Measurements from ENCODE around the gene C1orf167. TPM values are rescaled to one million over a fixed set of nuclear protein-coding genes. Genes with fewer than 3 reads are reported as not detected.
A peak's percentile ranks its signal among the peaks of the same experiment; 100 is the strongest.

Gene C1orf167
- total RNA-seq, 1 donor from 2014 or later: not detected

DNA sequence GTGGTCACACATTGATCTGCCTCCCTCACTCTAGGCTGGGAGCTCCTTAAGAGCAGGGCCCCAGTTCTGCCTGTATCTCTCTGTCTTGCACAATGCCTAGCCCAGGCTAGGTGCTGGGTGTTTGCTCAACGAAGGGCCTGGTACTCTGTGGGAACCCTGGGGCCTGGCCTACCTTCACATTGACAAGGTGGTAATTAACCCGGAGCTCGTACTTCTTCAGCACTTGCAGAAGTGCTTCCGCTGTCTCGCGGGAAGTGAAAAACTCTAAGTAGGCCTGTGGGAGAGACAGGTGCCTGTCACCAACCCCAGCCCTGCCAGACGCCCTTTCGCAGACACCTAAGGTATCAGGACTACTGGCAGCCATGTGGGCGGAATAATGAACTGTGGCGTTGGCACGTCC lies 30.1 kb downstream of the C1orf167 start:
- no peak overlapping the region for H3K27ac Mint-ChIP-seq

DNA sequence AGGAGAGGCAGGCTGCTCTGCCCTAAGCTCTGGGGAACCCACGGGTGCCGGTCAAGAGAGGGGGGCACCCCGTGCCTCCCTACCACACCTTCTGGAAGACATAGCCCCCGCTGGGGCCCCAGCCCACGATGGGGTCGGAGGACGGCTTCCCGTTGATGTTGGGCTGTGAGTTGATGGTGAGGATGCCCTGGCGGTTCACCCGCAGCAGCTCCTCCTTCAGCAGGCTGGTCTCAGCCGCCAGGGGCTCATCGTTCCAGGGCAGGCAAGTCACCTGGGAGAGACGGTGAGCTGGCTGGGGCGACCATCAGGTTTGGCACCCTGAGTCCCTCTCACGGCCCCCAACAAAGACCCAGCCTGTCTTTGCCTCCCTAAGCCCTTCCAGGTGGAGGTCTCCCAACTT lies 31.8 kb downstream of the C1orf167 start:
- no peaks in the 10 kb centered on the region for H3K27me3 ChIP-seq
- DNase-seq (ENCODE audit: low spot score): no peak
- Mint-ChIP-seq H3K4me3 (no peak overlapping the region), H3K36me3 (peaks cover 14% of the 10 kb centered on the region), H3K9me3 (no peaks in the 10 kb centered on the region), H3K27me3 (ENCODE audit: insufficient read depth, low read depth) (peaks cover 2% of the 10 kb centered on the region), H3K27ac (no peak overlapping the region), H3K4me1 (no peaks in the 10 kb centered on the region)
- H3K4me2 ChIP-seq: no peak overlapping the region
- no peaks in the 10 kb centered on the region for H3K79me2 ChIP-seq (ENCODE audit: low read depth)
- H3K4me1 ChIP-seq: no peaks in the 10 kb centered on the region
- H2AFZ ChIP-seq (replicated peaks): no peak overlapping the region
- H3F3A ChIP-seq (ENCODE audit: low read depth): no peaks in the 10 kb centered on the region
- H4K20me1 ChIP-seq (ENCODE audit: low read depth): no peaks in the 10 kb centered on the region
- H3K9me3 ChIP-seq (ENCODE audit: low read depth): no peaks in the 10 kb centered on the region
- H3K4me3 ChIP-seq: no peak overlapping the region
- no peaks in the 10 kb centered on the region for H3K36me3 ChIP-seq
- H3K27ac ChIP-seq: no peak overlapping the region
- TF ChIP-seq, protein P1, sequence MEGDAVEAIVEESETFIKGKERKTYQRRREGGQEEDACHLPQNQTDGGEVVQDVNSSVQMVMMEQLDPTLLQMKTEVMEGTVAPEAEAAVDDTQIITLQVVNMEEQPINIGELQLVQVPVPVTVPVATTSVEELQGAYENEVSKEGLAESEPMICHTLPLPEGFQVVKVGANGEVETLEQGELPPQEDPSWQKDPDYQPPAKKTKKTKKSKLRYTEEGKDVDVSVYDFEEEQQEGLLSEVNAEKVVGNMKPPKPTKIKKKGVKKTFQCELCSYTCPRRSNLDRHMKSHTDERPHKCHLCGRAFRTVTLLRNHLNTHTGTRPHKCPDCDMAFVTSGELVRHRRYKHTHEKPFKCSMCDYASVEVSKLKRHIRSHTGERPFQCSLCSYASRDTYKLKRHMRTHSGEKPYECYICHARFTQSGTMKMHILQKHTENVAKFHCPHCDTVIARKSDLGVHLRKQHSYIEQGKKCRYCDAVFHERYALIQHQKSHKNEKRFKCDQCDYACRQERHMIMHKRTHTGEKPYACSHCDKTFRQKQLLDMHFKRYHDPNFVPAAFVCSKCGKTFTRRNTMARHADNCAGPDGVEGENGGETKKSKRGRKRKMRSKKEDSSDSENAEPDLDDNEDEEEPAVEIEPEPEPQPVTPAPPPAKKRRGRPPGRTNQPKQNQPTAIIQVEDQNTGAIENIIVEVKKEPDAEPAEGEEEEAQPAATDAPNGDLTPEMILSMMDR (IDR thresholded peaks at IDR 0.05): no peak
- TF ChIP-seq EZH2phosphoT487 (IDR thresholded peaks at IDR 0.05) (no peak), EZH2 (IDR thresholded peaks at IDR 0.05) (no peak)
- no peak overlapping the region for H3K9ac ChIP-seq

More for the DNA sequence above, 30.1 kb downstream of the C1orf167 start:
- Histone ChIP-seq H3K27ac (no peak overlapping the region), H3K4me1 (peaks cover 8% of the 10 kb centered on the region), H3K4me3 (no peak overlapping the region), H2AFZ (replicated peaks) (no peak overlapping the region), H3K27me3 (no peaks in the 10 kb centered on the region), H3K9me3 (ENCODE audit: low read depth) (no peaks in the 10 kb centered on the region), H3K9ac (no peak overlapping the region), H3K36me3 (no peaks in the 10 kb centered on the region), H3K4me2 (no peak overlapping the region), H3F3A (ENCODE audit: low read depth) (peaks cover 7% of the 10 kb centered on the region), H3K79me2 (ENCODE audit: low read depth) (no peaks in the 10 kb centered on the region), H4K20me1 (ENCODE audit: low read depth) (no peaks in the 10 kb centered on the region)
- Mint-ChIP-seq H3K4me3 (no peak overlapping the region), H3K36me3 (peaks cover 14% of the 10 kb centered on the region), H3K9me3 (no peaks in the 10 kb centered on the region), H3K4me1 (no peaks in the 10 kb centered on the region), H3K27me3 (ENCODE audit: insufficient read depth, low read depth) (no peaks in the 10 kb centered on the region)
- TF ChIP-seq EZH2phosphoT487 (IDR thresholded peaks at IDR 0.05) (no peak), EZH2 (IDR thresholded peaks at IDR 0.05) (no peak)
- TF ChIP-seq, protein P1 (IDR thresholded peaks at IDR 0.05): no peak
- no peak for DNase-seq (ENCODE audit: low spot score)

DNA sequence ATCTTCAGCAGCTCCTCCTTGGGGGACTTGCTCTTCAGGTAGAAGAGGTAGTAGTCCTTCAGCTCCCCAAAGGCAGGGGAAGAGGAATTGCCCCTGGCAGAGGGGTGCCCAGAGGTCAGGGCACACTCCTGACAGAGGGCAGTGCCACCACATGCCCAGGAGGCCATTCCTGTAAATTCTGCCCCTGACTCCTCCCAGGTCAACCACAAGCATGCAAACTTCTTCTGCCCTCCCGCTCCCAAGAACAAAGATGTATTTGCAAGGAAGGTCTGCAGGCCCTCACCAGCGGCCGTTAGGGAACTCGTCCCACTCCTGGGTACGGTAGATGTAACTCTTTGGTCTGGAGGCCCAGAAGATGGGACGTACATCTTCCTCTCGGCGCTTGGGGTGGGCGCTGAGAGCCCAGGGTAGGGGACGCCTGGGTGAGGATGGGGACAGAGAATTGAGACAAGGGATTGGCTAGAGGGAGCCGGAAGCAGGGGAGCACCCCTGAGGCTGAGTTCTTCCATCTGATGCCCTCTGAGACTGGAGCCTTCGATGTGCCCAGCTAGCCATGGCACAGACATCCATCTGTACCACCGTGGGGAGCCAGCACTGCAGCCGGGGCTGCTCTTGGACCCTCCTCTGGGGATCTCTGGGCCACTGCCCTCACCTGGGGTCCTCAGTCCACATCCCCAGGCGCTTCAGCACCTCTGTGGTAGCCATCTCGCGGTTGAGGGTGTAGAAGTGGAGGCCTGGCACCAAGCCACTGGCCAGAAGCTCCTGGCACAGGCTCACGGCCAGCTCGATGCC lies 32.6 kb downstream of the C1orf167 start:
- Histone ChIP-seq H3K4me1 (no peaks in the 10 kb centered on the region), H3K4me2 (no peak overlapping the region), H3K27me3 (no peaks in the 10 kb centered on the region), H2AFZ (replicated peaks) (no peak overlapping the region), H4K20me1 (ENCODE audit: low read depth) (no peaks in the 10 kb centered on the region), H3K79me2 (ENCODE audit: low read depth) (no peaks in the 10 kb centered on the region), H3K9me3 (ENCODE audit: low read depth) (no peaks in the 10 kb centered on the region), H3K36me3 (no peaks in the 10 kb centered on the region), H3F3A (ENCODE audit: low read depth) (no peaks in the 10 kb centered on the region), H3K27ac (no peak overlapping the region), H3K9ac (no peak overlapping the region), H3K4me3 (no peak overlapping the region)
- H3K4me3 Mint-ChIP-seq: peak overlapping the region; percentile 27
- H3K27ac Mint-ChIP-seq: no peak overlapping the region
- no peaks in the 10 kb centered on the region for H3K9me3 Mint-ChIP-seq
- no peak for DNase-seq (ENCODE audit: low spot score)
- TF ChIP-seq, protein P1 (IDR thresholded peaks at IDR 0.05): no peak
- TF ChIP-seq EZH2 (IDR thresholded peaks at IDR 0.05): no peak
- TF ChIP-seq EZH2phosphoT487 (IDR thresholded peaks at IDR 0.05): no peak
- peaks cover 4% of the 10 kb centered on the region for H3K27me3 Mint-ChIP-seq (ENCODE audit: insufficient read depth, low read depth)
- peaks cover 14% of the 10 kb centered on the region for H3K36me3 Mint-ChIP-seq
- H3K4me1 Mint-ChIP-seq: no peaks in the 10 kb centered on the region
